Natural killer cell (primary cell): Measurements from ENCODE around the gene KIAA1328. TPM values are rescaled to one million over a fixed set of nuclear protein-coding genes. Genes with fewer than 3 reads are reported as not detected.
"Not testable (repeated sequence)": the region's sequence is repeated elsewhere in the genome, so short reads cannot be mapped to it uniquely, and the experiment has no call there.

ENCODE experiments used
- ATAC-seq, 3 donors: fragments of 150-1000 bp in 2 of 3; fragments of 200-7000 bp in 1 of 3; cut with Tn5 transposase; 1 replicate in 1 of 3; 2 replicates in 2 of 3; pipeline ENCODE4 v1.10.0; 2021; ENCODE audit warnings: mild to moderate bottlenecking in 2 of 3, moderate library complexity in 2 of 3
- DNase-seq, 2 donors: peaks; one replicate each; pipeline versions ENCODE4 v3.0.0 to v3.0.0-alpha.2; 2013 to 2021; ENCODE audit warnings: mixed read lengths in 1 of 2
- H3K27ac ChIP-seq: one replicate; pipeline ENCODE4 v1.5.1; 2013; ENCODE audit warnings: mild to moderate bottlenecking, low read length
- H3K27me3 ChIP-seq: one replicate; pipeline ENCODE4 v1.6.1; 2013; ENCODE audit warnings: low read length; ENCODE audit not compliant: control insufficient read depth, insufficient read depth
- H3K36me3 ChIP-seq: one replicate; pipeline ENCODE4 v1.6.1; 2013; ENCODE audit warnings: low read length; ENCODE audit not compliant: control insufficient read depth, insufficient read depth
- H3K4me1 ChIP-seq: one replicate; pipeline ENCODE4 v1.6.1; 2013; ENCODE audit warnings: low read length; ENCODE audit not compliant: control insufficient read depth, insufficient read depth
- H3K4me3 ChIP-seq: one replicate; pipeline ENCODE4 v1.5.1; 2013; ENCODE audit warnings: low read length
- H3K9me3 ChIP-seq: one replicate; pipeline ENCODE4 v1.6.1; 2013; ENCODE audit warnings: low read length; ENCODE audit not compliant: control insufficient read depth, insufficient read depth
- H3K27ac Mint-ChIP-seq, 2 donors: one replicate each; pipeline ENCODE4 v1.8.0; 2022; ENCODE audit warnings: mild to moderate bottlenecking in 2 of 2, mixed read lengths in 2 of 2, moderate library complexity in 1 of 2
- H3K27me3 Mint-ChIP-seq, 2 donors: one replicate each; pipeline ENCODE4 v1.8.0; 2022; ENCODE audit warnings: low read depth in 2 of 2, mixed read lengths in 2 of 2
- H3K36me3 Mint-ChIP-seq: one replicate; pipeline ENCODE4 v1.8.0; 2022; ENCODE audit warnings: mixed read lengths
- H3K4me1 Mint-ChIP-seq, 2 donors: one replicate each; pipeline ENCODE4 v1.8.0; 2022; ENCODE audit warnings: mixed read lengths in 2 of 2
- H3K4me3 Mint-ChIP-seq: one replicate; pipeline ENCODE4 v1.8.0; 2022; ENCODE audit warnings: mild to moderate bottlenecking, moderate library complexity, mixed read lengths
- H3K9me3 Mint-ChIP-seq, 2 donors: one replicate each; pipeline ENCODE4 v1.8.0; 2022; ENCODE audit warnings: mixed read lengths in 2 of 2
- WGBS: methylation state at CpG from one replicate; pipeline ENCODE4 v1.1.7; 2013; ENCODE audit warnings: missing lambda C conversion rate; ENCODE audit not compliant: insufficient coverage; 5-methylcytosine and 5-hydroxymethylcytosine counted together
- intact Hi-C: fragments of 100-400 bp; cut with micrococcal nuclease; formaldehyde crosslinking; loops from one replicate; pipeline ENCODE4 v1.14.2; 2022
- total RNA-seq, 4 donors: library from RNA; stranded (reverse); fragments of 120-200 nt in 1 of 4; gene quantifications; one replicate each; pipeline versions ENCODE4 v1.2.3 to v1.2.4, GENCODE V29; 2013 to 2022
- TF ChIP-seq, protein P1 (sequence below): fragments of 200-600 bp; IDR thresholded peaks from one replicate; pipeline ENCODE4 v1.8.0; 2022; ENCODE audit warnings: antibody characterized with exemption

KIAA1328 gene
- total RNA-seq, 3 donors from 2014 or later (not counting 1 experiment from before 2014, with no cell fraction given): 12.3 to 14.3 (median 13.2) TPM

- ATAC-seq: no peak
- WGBS: no CpG with 5 or more reads among the region's 1 CpG
Observed at GRCh38 chr18:36867056-36867455, 38.1 kb downstream of the KIAA1328 start.

GRCh38 chr18:36871801-36872200 is 42.9 kb downstream of the KIAA1328 start:
- no peak for ATAC-seq
- Mint-ChIP-seq H3K9me3 (no peaks in the 10 kb centered on the region), H3K27me3 (no peaks in the 10 kb centered on the region), H3K36me3 (no peaks in the 10 kb centered on the region), H3K4me1 (peaks cover 8 to 13% of the 10 kb centered on the region in 2 donors), H3K4me3 (no peak overlapping the region), H3K27ac (no peak overlapping the region)
- DNase-seq: no peak
- TF ChIP-seq, protein P1, sequence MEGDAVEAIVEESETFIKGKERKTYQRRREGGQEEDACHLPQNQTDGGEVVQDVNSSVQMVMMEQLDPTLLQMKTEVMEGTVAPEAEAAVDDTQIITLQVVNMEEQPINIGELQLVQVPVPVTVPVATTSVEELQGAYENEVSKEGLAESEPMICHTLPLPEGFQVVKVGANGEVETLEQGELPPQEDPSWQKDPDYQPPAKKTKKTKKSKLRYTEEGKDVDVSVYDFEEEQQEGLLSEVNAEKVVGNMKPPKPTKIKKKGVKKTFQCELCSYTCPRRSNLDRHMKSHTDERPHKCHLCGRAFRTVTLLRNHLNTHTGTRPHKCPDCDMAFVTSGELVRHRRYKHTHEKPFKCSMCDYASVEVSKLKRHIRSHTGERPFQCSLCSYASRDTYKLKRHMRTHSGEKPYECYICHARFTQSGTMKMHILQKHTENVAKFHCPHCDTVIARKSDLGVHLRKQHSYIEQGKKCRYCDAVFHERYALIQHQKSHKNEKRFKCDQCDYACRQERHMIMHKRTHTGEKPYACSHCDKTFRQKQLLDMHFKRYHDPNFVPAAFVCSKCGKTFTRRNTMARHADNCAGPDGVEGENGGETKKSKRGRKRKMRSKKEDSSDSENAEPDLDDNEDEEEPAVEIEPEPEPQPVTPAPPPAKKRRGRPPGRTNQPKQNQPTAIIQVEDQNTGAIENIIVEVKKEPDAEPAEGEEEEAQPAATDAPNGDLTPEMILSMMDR: no peak
- WGBS: 100% methylated on average over 2 of the region's 3 CpGs
- no peak overlapping the region for H3K27ac ChIP-seq
- intact Hi-C loops: no loop called here
- H3K36me3 ChIP-seq: no peaks in the 10 kb centered on the region
- no peaks in the 10 kb centered on the region for H3K4me1 ChIP-seq
- no peak overlapping the region for H3K4me3 ChIP-seq
- no peaks in the 10 kb centered on the region for H3K9me3 ChIP-seq
- H3K27me3 ChIP-seq: no peaks in the 10 kb centered on the region

More at GRCh38 chr18:36867056-36867455, 38.1 kb downstream of the KIAA1328 start:
- H3K9me3 ChIP-seq: no peaks in the 10 kb centered on the region
- no peaks in the 10 kb centered on the region for H3K9me3 Mint-ChIP-seq
- intact Hi-C loops: no loop called here
- no peaks in the 10 kb centered on the region for H3K36me3 Mint-ChIP-seq
- no peak overlapping the region for H3K27ac Mint-ChIP-seq
- H3K27me3 Mint-ChIP-seq: no peaks in the 10 kb centered on the region
- DNase-seq: no peak
- H3K4me1 Mint-ChIP-seq: peaks cover 0 to 12% of the 10 kb centered on the region in 2 donors
- no peak overlapping the region for H3K4me3 Mint-ChIP-seq
- TF ChIP-seq, protein P1: no peak
- no peaks in the 10 kb centered on the region for H3K27me3 ChIP-seq
- H3K27ac ChIP-seq: no peak overlapping the region
- no peaks in the 10 kb centered on the region for H3K4me1 ChIP-seq
- H3K4me3 ChIP-seq: no peak overlapping the region
- H3K36me3 ChIP-seq: no peaks in the 10 kb centered on the region

- no peak overlapping the region for H3K4me3 Mint-ChIP-seq
- no peak overlapping the region for H3K27ac Mint-ChIP-seq
- no peaks in the 10 kb centered on the region for H3K36me3 Mint-ChIP-seq
- Histone ChIP-seq H3K27ac (no peak overlapping the region), H3K27me3 (no peaks in the 10 kb centered on the region), H3K4me1 (no peaks in the 10 kb centered on the region), H3K9me3 (no peaks in the 10 kb centered on the region), H3K36me3 (no peaks in the 10 kb centered on the region), H3K4me3 (no peak overlapping the region)
- TF ChIP-seq, protein P1: no peak
- H3K27me3 Mint-ChIP-seq: no peaks in the 10 kb centered on the region
- H3K9me3 Mint-ChIP-seq: no peaks in the 10 kb centered on the region
- intact Hi-C loops: no loop called here
- ATAC-seq (no peak), DNase-seq (no peak)
- peaks cover 8 to 13% of the 10 kb centered on the region in 2 donors for H3K4me1 Mint-ChIP-seq
Observed at GRCh38 chr18:36872329-36872728, 43.4 kb downstream of the KIAA1328 start.

DNA sequence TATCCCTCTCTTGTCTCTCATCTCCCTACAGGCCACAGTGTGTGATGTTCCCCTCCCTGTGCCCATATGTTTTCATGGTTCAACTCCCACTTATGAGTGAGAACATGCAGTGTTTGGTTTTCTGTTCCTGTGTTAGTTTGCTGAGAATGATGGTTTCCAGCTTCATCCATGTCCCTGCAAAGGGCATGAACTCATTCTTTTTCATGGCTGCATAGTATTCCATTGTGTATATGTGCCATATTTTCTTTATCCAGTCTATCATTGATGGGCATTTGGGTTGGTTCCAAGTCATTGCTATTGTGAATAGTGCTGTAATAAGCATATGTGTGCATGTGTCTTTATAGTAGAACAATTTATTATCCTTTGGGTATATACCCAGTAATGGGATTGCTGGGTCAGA is 44.9 kb downstream of the KIAA1328 start:
- H3K27me3 ChIP-seq, H3K9me3 ChIP-seq, H3K36me3 Mint-ChIP-seq, H3K36me3 ChIP-seq, DNase-seq, H3K4me1 ChIP-seq, H3K27ac Mint-ChIP-seq, intact Hi-C loops, H3K4me3 Mint-ChIP-seq, ATAC-seq, H3K4me3 ChIP-seq, H3K9me3 Mint-ChIP-seq, H3K27ac ChIP-seq, H3K27me3 Mint-ChIP-seq: not testable (repeated sequence)
- peaks cover 8 to 17% of the 10 kb centered on the region in 2 donors for H3K4me1 Mint-ChIP-seq

GRCh38 chr18:36879796-36880195 is 50.9 kb downstream of the KIAA1328 start:
- H3K9me3 ChIP-seq, H3K9me3 Mint-ChIP-seq, H3K4me3 Mint-ChIP-seq, ATAC-seq, H3K27ac Mint-ChIP-seq, H3K27me3 ChIP-seq, H3K4me1 ChIP-seq, H3K27ac ChIP-seq, H3K36me3 ChIP-seq, DNase-seq, H3K4me3 ChIP-seq, H3K36me3 Mint-ChIP-seq, H3K27me3 Mint-ChIP-seq, intact Hi-C loops: not testable (repeated sequence)
- H3K4me1 Mint-ChIP-seq: peaks cover 4 to 21% of the 10 kb centered on the region in 2 donors
- 98% methylated on average over 3 of the region's 3 CpGs for whole genome bisulfite sequencing
